ENCODE results near the gene DENND6B.
"Not testable (repeated sequence)": the region's sequence is repeated elsewhere in the genome, so short reads cannot be mapped to it uniquely, and the experiment has no call there.

Gene DENND6B

DNA sequence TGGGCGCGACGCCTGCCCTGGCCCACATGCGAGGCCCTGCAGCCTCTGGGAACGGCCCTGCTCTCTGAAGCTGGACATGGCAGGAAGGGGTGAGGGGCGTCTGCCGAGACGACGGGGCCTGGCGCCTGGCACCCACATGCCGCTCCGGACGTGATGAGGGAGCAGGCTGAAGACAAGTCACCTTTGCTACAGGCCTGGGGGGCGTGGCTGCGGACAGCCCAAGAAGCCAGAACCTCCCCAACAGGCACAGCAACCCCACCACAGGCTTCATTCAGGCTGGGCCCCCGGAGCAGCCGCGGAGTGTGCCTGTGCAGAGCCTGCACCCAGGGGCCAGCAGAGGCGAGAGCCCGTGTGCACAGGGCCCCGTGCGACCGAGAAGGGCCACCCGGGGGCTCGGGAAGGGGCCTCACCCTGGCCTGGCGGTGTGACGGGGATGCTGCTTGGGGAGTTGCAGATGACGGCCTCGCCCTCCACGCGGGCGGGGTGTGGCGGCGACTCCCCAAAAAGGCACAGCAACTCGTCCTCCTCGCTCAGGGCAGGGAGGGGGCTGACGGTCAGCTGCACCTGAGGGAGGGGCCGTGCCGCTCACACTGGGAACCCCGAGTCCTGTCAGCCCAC lies 40.0 kb downstream of the DENND6B start:
- no peak for DNase-seq (ENCODE audit: low read depth, low spot score)

DNA sequence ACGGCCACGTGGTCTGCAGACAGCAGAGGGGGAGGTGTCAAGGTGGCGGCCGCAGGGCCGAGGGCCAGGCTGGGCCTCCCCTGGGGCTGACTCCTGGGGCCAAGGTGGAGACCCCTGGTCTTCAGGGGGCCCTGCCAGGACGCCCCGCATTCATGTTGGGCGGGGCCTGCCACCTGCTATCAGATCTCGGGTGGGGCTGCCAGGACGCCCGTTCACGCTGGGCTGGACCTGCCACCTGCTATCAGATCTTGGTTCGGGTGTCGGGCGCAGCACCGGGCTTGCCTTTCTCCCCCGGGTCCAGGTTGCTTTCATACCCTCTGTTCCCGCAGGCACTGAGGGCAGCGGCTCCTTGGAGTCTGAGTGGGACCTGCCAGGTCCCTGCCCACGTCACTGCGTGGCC lies 40.5 kb downstream of the DENND6B start:
- DNase-seq (ENCODE audit: low read depth, low spot score): no peak

DNA sequence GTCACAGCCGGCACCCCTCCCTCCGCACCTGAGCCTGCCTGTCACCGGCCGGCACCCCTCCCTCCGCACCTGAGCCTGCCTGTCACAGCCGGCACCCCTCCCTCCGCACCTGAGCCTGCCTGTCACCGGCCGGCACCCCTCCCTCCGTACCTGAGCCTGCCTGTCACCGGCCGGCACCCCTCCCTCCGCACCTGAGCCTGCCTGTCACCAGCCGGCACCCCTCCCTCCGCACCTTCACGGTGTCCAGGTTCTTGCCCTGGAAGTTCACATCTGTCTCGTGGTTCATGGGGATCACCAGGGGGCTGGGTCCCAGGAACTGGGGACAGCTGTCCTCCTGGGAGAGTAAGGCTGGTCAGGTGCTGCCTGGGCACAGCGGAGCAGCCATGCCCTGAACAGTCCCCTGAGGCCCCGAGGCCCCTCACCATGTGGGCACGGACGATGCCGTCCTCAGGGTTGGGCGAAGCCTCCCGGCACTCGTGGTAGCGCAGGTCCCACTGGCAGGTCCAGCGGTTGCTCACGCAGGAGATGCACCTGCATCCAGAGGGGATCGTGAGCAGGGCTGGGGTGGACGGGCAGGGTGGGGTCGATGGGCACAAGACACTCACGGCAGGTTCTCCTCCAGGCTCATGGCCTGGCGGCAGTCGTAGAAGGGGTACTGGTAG lies 41.1 kb downstream of the DENND6B start:
- DNase-seq (ENCODE audit: low read depth, low spot score): no peak

DNA sequence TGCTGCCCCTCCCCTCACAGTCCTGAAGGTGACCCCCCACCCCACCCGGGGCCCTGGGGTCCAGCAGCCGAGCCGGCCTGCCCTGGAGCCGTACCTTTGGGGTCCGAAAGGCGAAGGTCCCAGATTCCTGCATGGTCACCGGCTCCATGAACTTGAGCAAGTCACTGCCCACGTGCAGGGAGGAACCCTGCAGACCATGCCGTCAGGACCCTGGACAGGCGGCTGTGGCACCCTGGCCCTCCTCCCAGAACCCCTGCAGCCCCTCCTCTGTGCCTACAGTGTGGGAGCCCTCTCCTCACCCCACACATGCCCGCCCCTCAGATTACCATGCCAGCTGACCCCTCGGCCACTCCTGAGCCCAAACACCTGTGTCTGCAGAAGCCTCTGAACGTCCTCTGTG lies 42.3 kb downstream of the DENND6B start:
- no peak for DNase-seq (ENCODE audit: low read depth, low spot score)

DNA sequence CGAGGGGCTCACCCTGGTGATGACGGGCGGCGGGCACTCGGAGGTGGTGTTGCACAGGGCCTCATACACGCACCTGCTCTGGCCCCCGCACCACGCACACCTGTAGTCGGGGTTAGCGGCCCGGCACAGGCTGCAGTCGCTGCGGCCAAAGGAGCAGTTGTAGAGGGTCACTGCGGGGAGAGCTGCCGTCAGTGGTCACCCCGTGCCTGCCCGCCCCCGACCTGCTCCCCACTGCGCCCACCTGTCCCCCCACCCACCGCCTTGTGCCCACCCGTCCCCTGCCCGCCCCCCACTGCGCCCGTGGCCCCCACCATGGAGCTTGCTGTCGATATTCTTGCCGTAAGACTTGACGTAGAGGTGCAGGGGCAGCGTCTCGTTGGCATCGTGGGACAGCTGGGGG lies 43.0 kb downstream of the DENND6B start:
- DNase-seq (ENCODE audit: low read depth, low spot score): no peak

DNA sequence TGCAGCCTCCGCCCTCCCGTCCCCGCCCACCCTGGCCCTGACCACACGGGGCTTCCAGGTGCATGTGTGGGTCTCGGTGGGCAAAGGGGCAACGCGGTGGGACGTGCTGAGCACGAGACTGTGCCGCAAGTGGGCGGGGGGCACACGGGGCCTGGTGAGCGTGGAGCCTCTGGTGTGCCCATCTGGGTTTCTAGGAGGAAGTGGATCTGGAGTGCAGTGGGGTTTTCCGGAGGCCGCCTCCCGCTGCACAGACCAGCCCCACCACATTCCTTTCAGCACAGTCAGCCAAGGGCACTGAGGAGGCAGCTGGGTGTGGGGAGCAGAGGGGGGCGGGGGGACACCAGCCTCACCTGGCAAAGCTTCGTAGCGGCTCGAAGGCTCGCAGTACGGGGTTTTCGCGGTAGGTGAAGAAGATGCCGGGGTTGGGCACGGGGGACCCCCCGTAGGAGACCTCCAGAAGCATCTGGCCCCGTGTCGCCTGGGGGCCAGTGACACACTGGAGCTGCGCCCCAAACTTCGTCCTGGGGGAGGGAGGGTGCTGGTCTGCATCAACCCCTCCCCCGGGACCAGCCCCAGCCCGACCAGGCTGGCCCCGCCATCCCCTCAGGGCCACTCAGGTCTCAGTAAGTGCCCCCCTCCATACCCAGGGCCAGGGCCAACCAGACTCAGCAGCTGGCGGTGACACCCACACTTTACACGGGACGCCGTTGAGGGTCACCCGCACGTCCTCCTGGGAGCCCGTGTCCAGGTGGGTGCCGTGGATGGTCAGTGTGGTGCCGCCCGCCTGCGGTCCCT lies 44.3 kb downstream of the DENND6B start:
- no peak for DNase-seq (ENCODE audit: low read depth, low spot score)

DNA sequence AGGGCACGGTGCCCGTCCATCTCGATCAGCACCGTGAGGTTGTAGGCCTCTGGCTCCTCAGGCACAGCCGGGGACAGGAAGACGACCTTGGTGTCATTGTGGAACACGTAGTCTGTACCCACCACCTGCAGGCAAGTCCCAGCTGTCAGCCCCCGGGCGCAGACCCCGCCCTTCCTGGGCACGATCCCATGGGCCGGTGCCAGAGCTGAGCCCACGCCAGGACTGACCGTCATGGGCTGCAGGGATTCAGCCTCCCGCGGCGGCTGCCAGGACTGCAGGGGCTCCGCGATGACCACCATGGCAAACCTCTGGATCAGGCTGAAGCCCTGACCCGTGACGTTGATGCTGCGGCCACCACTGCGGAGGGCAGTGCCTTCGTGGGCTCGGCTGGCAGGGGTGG lies 44.9 kb downstream of the DENND6B start:
- DNase-seq (ENCODE audit: low read depth, low spot score): no peak

DNA sequence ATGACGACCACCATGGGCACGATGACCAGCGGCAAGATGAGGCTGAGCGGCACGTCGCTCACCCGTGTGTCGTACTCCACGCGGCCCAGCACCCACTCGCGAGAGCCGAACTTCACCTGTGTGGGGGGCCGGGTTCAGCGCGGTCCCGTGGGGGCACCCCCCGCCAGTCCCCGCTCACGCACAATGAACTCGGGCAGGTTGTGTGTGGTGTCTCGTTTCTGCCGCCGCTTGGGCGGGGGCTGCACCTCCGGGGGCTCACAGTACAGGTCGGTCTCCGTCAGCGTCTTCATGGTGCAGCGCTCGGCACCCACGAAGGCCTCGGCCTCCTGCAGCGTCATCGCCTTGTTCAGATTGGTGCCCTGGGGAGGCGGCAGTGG lies 45.4 kb downstream of the DENND6B start:
- no peak for DNase-seq (ENCODE audit: low read depth, low spot score)

DNA sequence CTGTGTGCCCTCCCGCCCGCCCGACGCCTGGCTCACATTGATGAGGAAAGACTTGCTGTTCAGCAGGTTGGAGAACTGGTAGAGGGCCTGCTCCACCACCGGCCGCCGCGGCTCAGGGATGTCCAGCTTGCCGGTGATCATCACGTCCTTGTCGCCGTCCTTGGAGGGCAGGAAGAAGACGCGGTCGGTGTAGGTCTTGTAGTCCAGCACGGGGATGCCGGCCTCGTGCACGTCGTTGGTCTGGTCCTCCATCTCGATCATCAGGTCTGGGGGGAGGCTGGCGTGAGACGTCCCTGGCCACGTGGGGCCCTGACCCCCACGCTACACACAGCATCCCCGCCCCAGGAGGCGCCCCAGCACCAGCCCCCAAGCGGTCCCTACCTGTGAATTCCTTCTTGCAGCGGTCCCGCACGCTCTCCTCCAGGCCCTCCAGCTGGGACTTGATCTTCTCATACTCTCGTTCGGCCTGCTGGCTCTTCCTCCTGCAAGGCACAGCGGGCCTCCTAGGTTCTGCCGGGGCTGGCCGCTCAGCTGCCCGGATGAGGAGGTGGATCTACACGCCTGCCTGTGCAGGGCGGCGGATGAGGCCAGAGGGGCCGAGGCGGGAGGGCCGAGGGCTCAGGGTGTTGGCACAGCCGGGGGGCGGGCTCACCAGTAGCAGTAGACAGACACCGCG lies 46.0 kb downstream of the DENND6B start:
- DNase-seq (ENCODE audit: low read depth, low spot score): no peak

DNA sequence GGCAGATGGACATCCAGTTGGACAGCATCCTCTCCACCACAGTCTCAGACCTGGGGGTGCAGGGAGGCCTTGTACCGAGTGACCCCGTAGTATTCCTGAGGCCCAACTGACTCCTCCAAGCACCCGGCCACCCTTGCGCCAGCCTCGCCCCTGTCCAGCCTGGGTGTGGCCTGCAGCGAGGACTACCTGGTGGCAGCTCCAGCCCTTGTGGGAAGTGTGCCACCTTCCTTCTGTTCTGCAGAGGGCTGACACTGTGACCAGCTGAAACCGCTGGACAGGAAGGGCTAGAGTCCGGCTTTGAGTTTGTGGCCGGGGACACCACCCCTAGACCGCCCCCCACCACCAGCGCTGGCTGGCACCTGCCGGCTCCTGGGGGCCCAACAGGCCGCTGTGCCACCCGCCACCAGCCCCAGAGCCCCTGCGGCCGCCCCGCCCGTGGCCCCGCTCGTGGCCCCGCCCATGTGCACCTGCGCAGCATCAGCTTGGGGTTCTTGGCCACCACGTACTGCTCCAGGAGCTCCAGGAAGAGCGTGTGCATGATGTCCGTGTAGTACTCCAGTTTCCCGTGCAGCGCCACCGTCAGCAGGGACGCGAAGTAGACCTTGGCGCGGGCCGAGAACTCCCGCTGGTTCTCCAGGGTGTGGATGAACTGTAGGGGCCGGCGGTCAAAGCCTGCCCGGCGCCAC lies 46.6 kb downstream of the DENND6B start:
- no peak for DNase-seq (ENCODE audit: low read depth, low spot score)

DNA sequence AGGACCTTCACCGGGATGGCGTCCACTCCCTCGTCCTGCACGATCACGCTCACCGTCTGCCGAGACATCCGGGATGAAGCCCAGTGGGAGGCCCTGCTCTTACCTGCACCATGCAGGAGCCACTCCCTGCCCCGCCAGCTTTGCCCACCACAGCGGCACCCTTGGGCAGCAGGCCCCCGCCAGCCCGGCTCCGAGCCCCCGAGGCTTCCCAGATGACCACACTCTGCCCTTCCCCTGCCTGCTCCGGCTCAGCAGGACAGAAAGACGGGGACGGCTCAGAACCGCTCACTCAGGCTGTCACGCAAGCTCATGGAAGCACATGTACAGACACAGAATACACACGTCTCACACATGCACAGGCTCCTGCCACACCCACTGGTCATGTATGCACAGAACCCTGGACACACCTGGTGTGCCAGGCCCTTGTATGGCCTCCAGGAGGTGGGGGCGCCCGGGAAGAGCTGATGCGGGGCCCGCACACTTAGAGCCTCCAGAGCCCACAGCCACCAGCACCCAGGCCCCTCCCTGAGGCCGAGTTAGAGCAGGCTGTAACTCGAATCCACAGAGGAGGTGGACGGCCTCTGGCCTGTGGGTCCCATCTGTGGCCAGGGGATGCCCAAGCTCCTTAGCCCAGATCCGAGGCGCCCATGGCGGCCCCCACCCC lies 47.7 kb downstream of the DENND6B start:
- DNase-seq (ENCODE audit: low read depth, low spot score): no peak

DNA sequence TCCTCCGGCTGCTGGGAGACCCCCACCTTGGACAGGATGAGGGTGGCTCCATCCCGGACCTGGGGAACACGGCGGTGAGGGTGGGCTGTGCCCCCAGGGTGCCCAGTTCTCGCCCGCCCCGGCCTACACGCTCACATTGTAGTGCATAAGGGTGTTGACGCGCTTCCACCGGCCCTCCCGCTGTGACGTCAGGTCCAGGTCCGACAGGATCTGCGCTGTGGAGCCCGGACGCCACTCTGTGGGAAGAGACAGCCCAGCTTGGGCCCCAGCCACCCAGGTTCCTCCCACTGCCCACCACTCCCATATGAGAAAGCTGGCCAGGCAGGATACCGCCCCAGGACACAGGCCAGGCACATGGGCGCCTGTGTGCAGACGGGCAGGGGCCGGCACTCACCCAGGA lies 48.4 kb downstream of the DENND6B start:
- no peak for DNase-seq (ENCODE audit: low read depth, low spot score)

DNA sequence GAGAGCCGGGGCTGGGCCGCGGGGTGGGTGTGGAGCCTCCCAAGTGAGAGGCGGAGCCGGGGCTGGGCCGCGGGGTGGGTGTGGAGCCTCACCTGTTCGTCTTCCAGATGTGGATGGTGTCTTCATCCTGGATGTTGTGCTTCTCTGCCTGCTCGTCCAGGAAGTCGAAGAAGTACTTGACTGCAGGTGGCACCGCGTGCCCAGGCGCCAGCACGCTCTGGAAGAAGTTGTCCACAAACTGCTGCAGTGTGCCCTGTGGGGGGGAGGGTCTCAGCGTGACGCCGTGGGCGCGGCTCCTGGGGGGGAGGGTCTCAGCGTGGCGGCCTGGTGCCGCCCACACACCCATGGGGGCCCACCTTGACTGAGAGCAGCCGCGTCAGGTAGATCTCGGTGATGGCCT lies 49.1 kb downstream of the DENND6B start:
- no peak for DNase-seq (ENCODE audit: low read depth, low spot score)

DNA sequence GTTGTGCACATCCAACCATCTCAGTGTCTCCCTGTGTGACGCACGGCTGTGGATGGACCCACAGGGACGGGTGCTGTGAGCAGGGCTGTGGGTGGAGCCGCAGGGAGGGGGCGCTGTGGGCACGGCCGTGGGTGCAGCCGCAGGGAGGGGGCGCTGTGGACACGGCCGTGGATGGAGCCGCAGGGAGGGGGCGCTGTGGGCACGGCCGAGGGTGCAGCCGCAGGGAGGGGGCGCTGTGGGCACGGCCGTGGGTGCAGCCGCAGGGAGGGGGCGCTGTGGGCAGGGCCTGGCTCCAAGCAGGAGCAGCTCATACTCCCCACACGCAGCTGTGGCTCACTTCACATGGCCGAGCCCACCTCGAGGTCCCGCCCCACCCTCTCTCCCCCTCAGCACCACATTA lies 50.7 kb downstream of the DENND6B start:
- no peak for DNase-seq (ENCODE audit: low read depth, low spot score)

DNA sequence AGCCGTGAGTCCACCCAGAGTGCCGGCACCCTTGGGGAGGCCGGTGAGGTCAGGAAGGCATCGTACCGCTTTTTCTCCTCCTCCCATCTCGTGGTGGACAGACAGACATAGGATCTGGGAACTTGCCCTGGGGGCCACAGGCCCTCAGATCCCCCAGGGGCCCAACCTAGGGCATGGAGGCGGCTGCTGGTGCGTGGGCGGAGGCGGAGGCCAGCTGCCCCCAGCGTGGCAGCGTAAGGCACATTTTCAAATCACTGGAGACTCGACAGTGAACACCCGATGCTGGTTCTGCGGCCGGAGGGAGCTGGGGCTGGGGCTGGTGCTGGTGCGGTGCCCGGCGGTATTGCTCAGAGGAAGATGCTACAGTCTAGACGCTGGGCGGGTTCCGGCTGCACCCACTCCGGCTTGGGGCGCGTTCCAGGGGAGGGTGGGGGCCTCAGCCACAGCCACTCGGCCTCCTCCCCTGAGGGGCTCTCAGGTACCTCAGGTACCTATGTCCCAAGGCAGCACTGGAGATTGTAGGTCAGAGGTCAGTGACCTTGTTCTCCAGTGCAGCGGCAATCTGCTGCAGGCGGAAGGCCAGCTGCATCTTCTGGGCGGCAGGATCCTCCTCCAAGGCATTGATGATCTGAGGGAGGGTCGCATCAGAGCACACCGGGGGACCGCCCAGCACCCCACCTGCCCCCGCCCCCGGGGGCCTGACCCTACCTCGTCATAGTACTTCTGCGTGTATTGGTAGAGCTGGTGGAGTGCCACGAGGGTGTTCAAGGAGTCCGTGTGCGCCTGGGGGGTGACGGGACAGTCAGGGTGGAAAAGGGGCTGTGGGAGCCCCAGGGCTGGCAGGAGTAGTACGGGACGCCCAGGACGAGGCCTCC lies 51.4 kb downstream of the DENND6B start:
- no peak for DNase-seq (ENCODE audit: low read depth, low spot score)

DNA sequence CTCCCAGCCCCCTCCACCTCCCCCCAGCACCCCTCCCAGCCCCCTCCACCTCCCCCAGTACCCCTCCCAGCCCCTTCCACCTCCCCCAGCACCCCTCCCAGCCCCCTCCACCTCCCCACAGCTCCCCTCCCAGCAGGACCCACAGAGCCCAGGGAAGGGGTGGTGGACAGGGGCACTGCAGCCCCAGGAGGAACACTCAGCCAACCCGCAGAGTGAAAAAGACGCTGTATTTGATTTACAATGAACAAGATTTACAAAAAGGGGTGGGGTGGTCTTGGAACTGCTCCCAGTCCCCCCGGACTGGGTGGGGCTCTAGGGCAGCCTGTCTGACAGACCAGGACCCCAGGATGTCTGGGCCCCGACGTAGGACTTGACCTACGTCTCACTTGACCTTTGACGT lies 52.0 kb downstream of the DENND6B start:
- no peak for DNase-seq (ENCODE audit: low read depth, low spot score)

DNA sequence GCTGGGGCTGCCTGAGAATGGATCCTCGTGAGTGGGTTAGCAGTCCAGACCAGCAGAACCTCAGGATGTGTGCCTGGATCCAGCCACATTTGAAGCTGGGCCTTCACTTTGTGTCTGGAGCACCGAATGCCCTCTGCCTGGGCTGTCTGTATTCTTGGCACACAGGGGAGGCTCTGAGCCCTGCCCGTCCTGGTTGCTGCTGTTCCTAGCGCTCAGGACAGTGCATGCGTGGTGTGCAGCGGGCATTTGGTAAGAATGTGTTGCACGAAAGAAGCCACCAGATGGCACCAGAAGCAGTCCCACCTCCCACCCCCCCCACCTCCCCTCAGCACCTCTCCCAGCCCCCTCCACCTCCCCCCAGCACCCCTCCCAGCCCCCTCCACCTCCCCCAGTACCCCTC lies 52.5 kb downstream of the DENND6B start:
- no peak for DNase-seq (ENCODE audit: low read depth, low spot score)

DNA sequence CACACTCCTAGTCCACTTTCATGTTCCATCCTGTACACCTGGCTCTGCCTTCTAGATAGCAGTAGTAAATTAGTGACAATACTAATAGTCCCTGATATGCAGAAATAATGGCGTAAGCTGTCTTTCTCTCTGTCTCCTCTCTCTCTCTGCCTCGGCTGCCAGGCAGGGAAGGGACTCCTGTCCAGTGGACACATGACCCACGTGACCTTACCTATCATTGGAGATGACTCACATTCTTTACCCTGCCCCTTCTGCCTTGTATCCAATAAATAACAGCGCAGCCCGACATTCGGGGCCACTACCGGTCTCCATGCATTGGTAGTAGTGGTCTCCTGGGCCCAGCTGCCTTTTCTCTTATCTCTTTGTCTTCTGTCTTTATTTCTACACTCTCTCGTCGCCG lies 53.0 kb downstream of the DENND6B start:
- not testable (repeated sequence) for DNase-seq (ENCODE audit: low read depth, low spot score)

DNA sequence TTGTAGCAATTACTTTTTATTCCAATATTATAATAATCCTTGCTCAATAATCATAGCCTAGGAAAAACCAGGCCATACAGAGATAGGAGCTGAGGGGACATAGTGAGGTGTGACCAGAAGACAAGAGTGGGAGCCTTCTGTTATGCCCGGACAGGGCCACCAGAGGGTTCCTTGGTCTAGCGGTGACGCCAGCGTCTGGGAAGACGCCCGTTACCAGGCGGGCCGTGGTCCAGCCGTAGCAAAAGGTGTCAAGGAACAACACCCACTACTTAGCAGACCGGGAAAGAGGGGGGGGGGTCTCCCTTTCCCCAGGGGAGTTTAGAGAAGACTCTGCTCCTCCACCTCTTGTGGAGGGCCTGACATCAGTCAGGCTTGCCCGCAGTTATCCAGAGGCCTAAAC lies 53.5 kb downstream of the DENND6B start:
- not testable (repeated sequence) for DNase-seq (ENCODE audit: low read depth, low spot score)

DNA sequence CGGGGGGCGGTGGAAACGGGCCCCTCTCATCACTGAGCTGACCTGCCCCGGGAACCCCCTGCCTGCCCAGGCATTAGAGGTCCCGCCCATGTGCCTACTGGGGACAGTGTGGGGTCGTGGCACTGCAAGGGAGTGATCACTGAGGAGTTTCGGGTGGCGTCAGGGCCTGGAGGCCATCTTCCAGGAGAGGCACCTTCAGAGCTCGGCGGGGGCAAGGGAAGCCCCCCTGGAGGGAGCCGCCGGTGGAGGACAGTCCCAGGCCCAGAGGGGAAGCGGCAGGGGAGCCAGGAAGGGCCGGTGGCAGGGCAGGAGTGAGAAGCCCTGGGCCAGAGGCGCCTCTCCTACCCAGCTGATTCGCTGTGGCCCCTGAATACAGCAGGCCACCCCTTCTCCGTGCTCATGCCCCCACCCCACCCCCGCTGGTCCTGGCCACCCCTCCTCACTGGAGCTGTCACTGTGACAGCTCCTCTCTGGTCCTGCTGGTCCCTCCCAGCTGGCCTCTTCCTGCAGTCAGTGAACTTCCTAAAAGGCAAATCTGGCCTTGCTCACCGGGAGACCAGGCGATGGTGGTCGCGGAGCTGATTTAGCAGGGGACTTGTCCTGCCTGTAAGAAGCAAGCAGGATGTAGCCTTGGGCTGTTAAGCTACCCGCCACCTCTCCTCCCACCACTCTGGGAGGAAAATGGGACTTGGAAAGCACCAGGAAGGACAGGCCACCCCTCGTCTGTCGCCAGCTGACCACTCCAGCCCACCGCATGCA lies 54.6 kb downstream of the DENND6B start:
- no peak for DNase-seq (ENCODE audit: low read depth, low spot score)

All from activated naive CD8-positive, alpha-beta T cell treated with anti-CD3 and anti-CD28 coated beads, Interleukin-2, amount 50 U/mL, for 16 hours (primary cell).